H1 (cell line): ENCODE results near the gene GID8. TPM values are rescaled to one million over a fixed set of nuclear protein-coding genes. Genes with fewer than 3 reads are reported as not detected.

Source experiments
- ASH2L ChIP-seq: fragments of 200-600, 300-600 bp; sonication (generic); IDR thresholded peaks from one replicate; pipeline ENCODE4 v1.7.1; 2017; ENCODE audit warnings: low read length
- EP300 ChIP-seq, 2 experiments: IDR thresholded peaks; 1 replicate in 1 of 2; 2 replicates in 1 of 2; pipeline ENCODE4 v1.6.1; 2011 to 2012; ENCODE audit warnings: low read depth in 2 of 2, low read length in 2 of 2, mild to moderate bottlenecking in 2 of 2, borderline replicate concordance in 1 of 2, inconsistent platforms in 1 of 2, moderate library complexity in 1 of 2
- SUZ12 ChIP-seq: fragments of 200-600 bp; sonication (generic); IDR thresholded peaks from 2 replicates; pipeline ENCODE4 v1.6.1; 2012; ENCODE audit warnings: mild to moderate bottlenecking, inconsistent platforms, low read length, moderate library complexity, mixed read lengths
- polyA plus RNA-seq, 7 experiments: library from polyadenylated mRNA; depleted of rRNA in 3 of 7; stranded (reverse) in 5 of 7; unstranded in 2 of 7; fragments of >200 nt in 5 of 7; fragments of 200-250 nt in 2 of 7; gene quantifications; 1 replicate in 5 of 7; 2 replicates in 1 of 7; 4 replicates in 1 of 7; pipeline versions ENCODE4 v1.2.1 to v1.2.3, GENCODE V29; 2011 to 2013; ENCODE audit warnings: missing spikeins in 2 of 7, mixed read lengths in 2 of 7
- total RNA-seq: library from RNA; stranded (reverse); fragmentation: NEBNext Ultra II Directional; extraction: Animal tissue kit (Norgen Biotek cat#: 25700); gene quantifications from 2 replicates; pipeline ENCODE4 v1.2.1, GENCODE V29; 2021

Gene GID8
- total and polyA plus RNA-seq, 2 of the 8 experiments (the other 6 are each of a cell fraction or from before 2014, with no cell fraction given), result 39.7 to 72.9 TPM

- TF ChIP-seq EP300 (IDR thresholded peaks at IDR 0.05; ENCODE audit: borderline replicate concordance in 1 of 2, low read depth in 2 of 2, low read length in 2 of 2) (no peak), SUZ12 (no peak), ASH2L (no peak)
Measured at GRCh38 chr20:62995898-62996595, 58.1 kb downstream of the GID8 start (continued).
